UCSD-AML1 (cell line): Measurements from ENCODE around the gene DNAL1.

Source experiments
- DNase-seq: peaks from one replicate; lab custom pipeline; 2025; ENCODE audit not compliant: unreplicated experiment; lab: John Stamatoyannopoulos, UW

Gene DNAL1

DNA sequence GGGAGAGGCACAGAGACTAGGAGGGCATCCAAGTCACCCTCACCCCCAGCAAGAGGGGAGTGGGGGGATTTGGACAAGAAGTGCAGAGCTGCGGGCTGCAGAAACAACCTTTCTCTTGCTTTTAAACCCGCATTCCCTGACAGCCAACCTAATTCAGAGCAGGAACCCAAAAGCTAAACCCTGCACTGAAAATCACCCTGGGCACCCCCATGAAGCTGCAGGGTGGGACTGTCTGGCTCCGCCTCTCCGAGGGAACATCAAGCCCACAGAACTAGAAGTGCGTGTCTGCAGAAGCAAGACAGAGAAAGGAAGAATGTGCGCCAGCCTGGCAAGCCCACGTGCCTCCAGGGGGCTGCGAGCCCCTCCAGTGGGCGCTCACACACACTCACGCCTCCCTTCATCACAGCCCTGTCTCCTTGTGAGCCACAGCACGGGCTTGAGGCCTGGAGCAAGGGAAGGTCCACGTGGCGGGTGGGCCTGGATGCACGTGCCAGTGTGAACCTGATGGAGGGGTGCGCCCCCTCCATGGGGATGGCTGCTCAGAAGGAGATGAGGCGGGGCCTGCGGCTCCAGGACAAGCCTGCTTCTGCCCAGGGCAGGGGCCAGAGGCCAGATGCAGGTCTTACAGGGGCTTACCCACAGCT, 97.2 kb downstream of the DNAL1 start:
- DNase-seq = peak; percentile 83

DNA sequence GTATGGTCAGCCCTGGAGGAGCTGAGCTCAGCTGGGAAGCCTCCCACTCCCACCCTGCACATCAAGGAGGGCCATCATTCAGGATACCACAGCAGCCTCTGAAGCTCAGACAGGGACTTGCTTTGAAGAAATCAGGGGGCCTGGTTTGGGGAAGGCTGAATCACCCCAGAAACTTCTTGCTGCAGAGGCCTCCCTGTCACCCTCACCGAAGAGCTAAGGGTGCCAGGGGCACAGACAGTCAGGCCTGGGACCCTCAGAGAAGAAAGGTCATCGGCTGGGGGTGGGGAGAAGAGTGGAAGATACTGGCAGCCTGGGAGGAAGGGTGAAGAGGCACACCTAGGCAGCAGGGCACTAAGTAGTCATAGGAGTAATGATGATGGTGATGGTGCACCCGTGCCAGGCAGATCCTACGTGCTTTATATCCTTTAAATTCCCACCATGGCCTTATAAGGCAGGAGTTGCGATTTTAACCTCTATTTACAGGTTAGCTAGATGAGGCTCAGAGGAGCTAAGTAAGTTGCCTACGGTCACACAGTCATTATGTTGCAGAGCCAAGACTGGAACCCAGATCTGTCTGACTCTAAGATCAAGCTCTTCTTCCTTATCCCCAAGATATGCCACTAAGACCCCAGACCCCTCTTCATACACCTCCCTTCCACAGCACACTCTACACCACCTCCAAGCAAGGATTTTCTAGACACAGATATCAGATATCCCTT, 97.9 kb downstream of the DNAL1 start:
- DNase-seq = no peak

DNA sequence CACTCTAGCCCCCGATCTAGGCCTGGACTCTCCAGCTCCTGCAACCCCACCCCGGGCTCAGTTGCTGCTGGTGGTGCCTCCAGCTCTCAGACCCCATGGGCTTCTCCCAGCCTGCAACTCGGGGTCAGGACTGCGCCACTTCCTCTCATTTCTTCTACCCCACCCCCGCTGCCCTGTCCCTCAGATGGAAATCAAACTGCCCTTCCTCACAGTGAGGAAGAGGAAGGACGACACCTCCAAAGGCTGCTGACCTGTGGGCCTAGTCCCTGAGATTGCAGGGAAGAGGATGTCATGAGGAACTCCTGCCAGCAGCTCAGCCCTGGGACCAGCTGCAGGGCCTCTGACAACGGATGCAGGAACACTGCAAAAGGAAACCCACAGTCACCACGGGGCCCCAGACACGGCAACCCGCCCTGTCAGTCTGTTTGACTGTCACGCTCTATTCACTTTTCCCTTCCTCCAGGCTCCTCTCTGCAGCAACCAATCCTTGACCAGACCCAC, 98.7 kb downstream of the DNAL1 start:
- DNase-seq = peak; percentile 89

DNA sequence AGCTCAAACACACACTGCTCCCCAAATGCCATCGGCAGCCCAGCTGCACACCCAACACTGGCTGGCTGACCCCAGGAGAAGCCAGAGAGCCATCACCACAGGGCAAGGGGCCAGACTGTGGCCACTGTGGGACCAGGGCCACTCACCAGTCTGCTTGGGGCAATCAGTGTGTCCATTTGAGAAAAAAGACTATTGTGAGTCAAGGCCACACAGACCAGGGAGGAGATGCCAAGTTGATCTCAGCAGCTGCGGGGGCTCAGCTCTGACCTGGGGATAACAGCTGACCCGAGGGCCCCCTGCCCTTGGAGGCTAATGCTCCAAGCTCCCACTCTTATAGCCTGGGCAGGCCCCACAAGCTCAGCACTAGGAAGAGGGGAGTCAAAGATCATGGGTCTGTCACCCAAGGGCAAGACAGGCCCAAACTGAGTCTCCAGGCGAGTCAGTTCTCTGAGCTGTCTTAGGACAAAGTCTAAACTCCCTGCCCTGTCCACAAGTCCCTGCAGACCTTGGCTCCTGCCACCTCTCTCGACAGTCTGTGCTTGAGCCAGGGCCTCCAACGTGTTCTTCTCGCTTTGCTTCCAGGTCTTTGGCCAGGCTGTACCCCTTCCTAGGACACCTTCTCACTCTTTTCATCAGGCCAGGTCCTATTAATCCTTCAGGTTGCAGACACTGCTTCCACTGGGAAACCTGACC, 99.5 kb downstream of the DNAL1 start:
- DNase-seq = no peak

DNA sequence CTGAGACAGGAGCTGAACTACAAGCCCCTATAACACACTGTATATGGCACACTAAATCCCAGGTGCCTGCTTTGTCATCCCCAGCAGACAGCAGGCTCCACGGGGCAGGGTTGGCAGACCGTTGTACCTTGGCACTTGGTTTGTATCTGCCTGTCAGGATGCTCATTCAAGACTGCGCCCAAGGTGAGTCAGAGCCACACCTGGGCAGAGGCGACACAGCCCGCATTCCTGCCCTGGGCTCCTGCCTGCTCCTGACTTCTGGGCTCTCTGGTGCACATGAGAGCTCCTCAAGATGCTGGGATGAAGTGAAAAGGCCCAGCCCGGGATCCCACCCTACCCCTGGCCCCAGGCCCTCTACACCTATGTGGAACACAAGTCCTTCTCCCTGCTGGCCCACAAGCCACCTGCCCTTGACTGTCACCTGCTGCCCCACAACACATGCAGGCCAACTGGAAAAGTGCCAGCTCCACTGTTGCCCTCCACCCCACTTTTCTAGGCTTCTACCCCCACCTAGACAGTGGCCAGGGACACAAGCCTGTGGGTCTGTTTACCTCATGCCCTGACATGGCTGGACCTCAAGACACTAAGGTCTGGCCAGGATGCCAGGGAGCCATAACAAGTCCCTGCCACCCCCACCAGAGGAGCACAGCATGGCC, 100.2 kb downstream of the DNAL1 start:
- DNase-seq = no peak

- DNase-seq = no peak
Measured at GRCh38 chr14:73745571-73746519, 101.1 kb downstream of the DNAL1 start.

DNA sequence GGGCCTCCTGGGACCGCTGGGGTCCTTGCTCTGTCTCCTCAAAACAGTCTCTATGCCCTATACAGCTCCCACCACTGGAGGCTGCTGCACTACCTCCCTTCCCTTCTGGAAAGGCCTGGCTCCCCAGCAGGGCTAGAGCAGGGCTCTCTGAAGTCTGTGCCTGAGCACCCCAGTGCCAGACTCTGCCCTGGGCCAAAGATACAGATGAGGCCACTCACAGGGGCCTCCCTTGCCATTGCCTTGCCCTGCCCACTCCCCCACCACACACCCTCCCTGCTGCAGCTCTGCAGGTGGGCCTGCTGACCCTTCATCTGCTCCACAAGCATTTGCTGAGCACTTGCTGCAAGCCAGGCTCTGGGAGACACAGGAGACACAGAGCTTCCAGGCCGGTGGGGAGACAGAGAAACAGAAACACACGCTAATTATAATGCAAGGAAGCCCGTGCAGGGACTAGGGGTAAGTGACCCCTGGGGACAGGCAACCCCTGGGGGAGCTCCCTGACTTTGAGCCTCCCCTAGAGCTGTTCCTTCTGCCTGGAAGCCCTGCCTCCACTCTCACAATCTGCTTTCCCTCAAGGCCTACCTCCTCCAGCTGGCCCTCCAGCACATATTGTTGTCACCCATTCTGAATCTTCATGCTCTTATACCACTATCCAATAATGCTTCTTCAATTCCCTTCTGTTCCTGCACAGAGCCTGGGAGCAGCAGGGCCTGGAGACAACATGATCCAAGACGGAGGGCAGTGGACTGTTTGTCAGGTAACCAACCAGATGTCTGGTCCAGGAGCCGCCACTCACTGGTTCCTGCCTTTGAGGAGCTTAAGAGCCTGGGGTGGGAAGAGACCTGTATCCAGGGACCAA, 102.0 kb downstream of the DNAL1 start:
- no peak for DNase-seq

DNA sequence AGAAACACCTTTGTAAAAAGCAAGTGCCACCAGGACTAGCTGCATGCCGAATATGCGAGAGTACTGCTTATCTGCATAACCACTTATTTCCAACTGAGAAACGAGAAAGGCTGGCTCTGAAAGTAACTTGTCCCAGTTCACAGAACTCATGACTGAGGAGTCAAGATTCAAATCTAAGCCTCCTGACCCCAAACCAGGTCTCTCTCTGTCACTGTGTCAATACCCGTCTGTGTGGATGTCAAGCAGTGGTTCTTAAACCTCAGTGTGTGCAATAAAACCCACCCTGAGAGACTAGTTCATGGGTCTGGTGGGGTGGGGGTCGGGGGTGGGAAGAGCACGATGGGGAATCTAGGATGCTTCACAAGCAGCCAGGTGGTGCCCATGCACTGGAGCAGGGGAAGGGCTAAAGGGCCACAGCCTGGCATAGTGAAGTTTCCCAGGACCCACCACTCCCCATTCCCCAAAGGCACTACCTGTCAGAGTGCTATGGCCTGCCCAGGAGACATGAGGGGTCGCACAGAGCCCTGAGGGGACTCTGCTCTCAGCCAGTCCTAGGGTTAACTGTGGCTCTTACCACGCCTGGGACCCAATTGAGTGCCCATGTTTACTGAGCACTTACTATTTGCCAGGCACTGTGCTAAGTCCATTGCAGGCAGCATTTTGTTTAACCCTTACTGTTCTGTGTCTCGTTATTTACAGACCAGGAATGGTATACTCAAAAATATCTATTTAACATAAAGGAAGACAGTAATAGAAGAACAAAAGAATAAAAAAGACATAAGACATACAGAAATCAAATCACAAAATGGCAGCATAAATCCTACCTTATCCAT, 102.8 kb downstream of the DNAL1 start:
- DNase-seq = no peak

DNA sequence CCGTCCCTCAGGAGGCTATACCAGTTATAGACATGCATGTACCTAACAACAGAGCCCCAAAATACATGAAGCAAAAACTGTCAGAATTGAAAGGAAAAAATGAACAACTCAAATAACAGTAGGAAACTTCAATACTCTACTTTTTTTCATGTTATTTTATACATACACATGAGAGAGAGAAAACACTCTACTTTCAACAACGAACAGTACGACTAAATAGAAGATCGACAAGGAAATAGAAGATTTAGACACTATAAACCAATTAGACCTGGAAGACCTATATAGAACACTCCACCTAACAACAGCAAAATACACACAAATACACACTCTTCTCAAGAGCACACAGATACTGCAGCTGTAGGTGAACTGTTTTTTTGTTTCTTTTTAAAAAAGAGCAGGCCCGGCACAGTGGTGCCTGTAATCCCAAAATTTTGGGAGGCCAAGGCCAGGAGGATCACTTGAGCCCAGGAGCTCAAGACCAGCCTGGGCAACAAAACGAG, 104.1 kb downstream of the DNAL1 start:
- DNase-seq = no peak

- DNase-seq = no peak
Measured at GRCh38 chr14:73749706-73750530, 105.1 kb downstream of the DNAL1 start.

GRCh38 chr14:73750531-73750901, 105.7 kb downstream of the DNAL1 start:
- no peak for DNase-seq

DNA sequence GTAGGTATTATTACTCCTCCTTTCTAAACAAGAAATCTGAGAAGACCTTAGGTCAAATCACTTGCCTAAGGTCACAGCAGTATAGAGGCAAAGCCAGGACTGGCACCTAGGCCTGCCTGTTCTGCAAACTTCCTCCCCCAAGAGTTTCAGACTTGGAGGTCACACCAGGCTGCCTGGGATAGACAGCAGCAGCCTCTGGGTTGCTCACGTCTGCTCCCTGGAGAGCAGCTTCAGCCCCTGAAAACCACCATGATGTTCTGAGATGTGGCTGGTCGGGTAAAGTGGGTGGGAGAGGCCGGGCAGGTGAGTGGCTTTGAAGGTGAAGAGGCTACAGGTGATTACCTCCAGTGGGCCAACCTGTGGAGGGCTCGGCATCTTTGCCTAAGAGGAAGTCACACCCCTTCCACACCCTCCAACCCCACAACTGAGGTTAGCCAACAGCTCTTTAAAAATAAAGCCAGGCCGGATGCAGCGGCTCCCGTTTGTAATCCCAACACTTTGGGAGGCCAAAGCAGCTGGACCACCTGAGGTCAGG, 106.4 kb downstream of the DNAL1 start:
- DNase-seq = no peak

DNA sequence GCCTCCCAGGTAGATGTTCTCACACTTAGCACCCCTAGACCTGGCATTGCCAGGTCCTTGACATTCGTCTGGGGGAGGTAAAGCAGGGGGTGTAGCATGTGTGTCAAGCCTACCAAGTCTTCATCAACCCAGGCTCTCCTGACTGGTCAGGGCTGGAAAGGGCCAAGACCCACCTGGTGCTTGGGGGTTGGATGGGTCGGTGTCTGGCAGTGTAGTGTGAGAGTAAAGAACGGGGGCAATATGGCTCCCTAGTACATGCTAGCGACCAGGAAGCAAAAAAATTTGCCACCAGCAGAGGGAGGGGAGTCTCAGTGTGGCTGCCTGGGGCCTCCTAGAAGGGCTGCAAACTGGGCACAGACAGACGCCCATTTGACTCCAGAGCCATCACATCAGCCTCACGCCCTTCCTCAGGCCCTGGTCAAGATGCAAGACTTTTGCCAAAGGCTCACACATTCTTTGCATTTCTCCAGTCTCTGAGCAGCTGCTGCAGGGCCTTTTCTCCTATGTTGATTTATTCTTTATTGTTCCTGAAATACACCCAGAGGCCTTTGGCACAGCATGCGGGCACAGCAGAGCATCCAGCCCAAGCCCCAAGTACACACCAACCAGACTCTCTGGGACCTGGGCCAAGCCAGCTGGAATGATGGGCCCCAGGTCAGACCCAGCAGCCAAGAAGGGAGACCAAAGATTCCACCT, 107.7 kb downstream of the DNAL1 start:
- no peak for DNase-seq
